SK-N-SH (cell line): ENCODE results near the gene CDH13. TPM values are rescaled to one million over a fixed set of nuclear protein-coding genes. Genes with fewer than 3 reads are reported as not detected.

Experiments
- CTCF ChIA-PET: fragments of 300-600, 350-600 bp; formaldehyde crosslinking; extraction: SDS; loops from one replicate; lab custom pipeline; 2021; lab: Yijun Ruan, JAX
- POLR2A ChIA-PET: fragments of 350-600 bp; sonication (Branson Sonifier 250); formaldehyde crosslinking; extraction: SDS; loops from one replicate; lab custom pipeline; 2020; ENCODE audit warnings: antibody characterized with exemption, inconsistent platforms; lab: Yijun Ruan, JAX
- DNase-seq: peaks from one replicate; pipeline ENCODE4 v3.0.0; 2012
- H2AFZ ChIP-seq: fragments of 200-600 bp; sonication (generic); 2 replicates; pipeline ENCODE4 v1.8.1; 2016; ENCODE audit warnings: antibody characterized with exemption, mild to moderate bottlenecking, low read depth
- H3F3A ChIP-seq: fragments of 200-600 bp; sonication (generic); replicated peaks from 2 replicates; pipeline ENCODE3; 2016; ENCODE audit warnings: antibody characterized with exemption, mild to moderate bottlenecking; ENCODE audit not compliant: insufficient read depth
- H3K27ac ChIP-seq, 2 experiments: fragments of 200-500 bp in 1 of 2; fragments of 200-600 bp in 1 of 2; sonication (Bioruptor generic) in 1 of 2; sonication (generic), shearing (Covaris generic) in 1 of 2; 2 replicates each; pipeline versions ENCODE4 v1.5.1 to v1.6.1; 2014 to 2016; ENCODE audit warnings: low read depth in 2 of 2, inconsistent platforms in 1 of 2, low read length in 1 of 2, mild to moderate bottlenecking in 1 of 2, mixed read lengths in 1 of 2
- H3K27me3 ChIP-seq: fragments of 200-600 bp; sonication (generic), shearing (Covaris generic); 2 replicates; pipeline ENCODE4 v1.6.1; 2016; ENCODE audit warnings: mixed run types; ENCODE audit not compliant: insufficient read depth
- H3K36me3 ChIP-seq, 2 experiments: fragments of 200-500 bp in 1 of 2; fragments of 200-600 bp in 1 of 2; sonication (Bioruptor generic) in 1 of 2; sonication (generic) in 1 of 2; replicated peaks in 1 of 2; 2 replicates each; pipeline versions ENCODE3 to v1.5.1; 2014 to 2016; ENCODE audit warnings: low read length in 1 of 2, mild to moderate bottlenecking in 1 of 2; ENCODE audit not compliant: insufficient read depth in 2 of 2, control insufficient read depth in 1 of 2
- H3K4me1 ChIP-seq, 2 experiments: fragments of 200-500 bp in 1 of 2; fragments of 200-600 bp in 1 of 2; sonication (Bioruptor generic) in 1 of 2; sonication (generic), shearing (Covaris generic) in 1 of 2; 2 replicates each; pipeline versions ENCODE4 v1.5.1 to v1.6.1; 2014 to 2016; ENCODE audit warnings: low read depth in 1 of 2, low read length in 1 of 2, mixed run types in 1 of 2; ENCODE audit not compliant: insufficient read depth in 2 of 2, control insufficient read depth in 1 of 2
- H3K4me2 ChIP-seq: fragments of 200-600 bp; sonication (generic), shearing (Covaris generic); 2 replicates; pipeline ENCODE4 v1.6.1; 2017; ENCODE audit warnings: mixed run types
- H3K4me3 ChIP-seq, 2 experiments: fragments of 200-500 bp in 1 of 2; fragments of 200-600 bp in 1 of 2; sonication (Bioruptor generic) in 1 of 2; sonication (generic), shearing (Covaris generic) in 1 of 2; 2 replicates each; pipeline versions ENCODE4 v1.5.1 to v1.8.1; 2014 to 2016; ENCODE audit warnings: low read depth in 2 of 2, inconsistent platforms in 1 of 2, low read length in 1 of 2, mild to moderate bottlenecking in 1 of 2, mixed read lengths in 1 of 2, moderate library complexity in 1 of 2
- H3K79me2 ChIP-seq: fragments of 200-600 bp; sonication (generic); 2 replicates; pipeline ENCODE4 v1.8.1; 2017; ENCODE audit warnings: mild to moderate bottlenecking; ENCODE audit not compliant: insufficient read depth
- H3K9ac ChIP-seq: fragments of 200-600 bp; sonication (generic); 2 replicates; pipeline ENCODE4 v1.6.1; 2017; ENCODE audit warnings: mixed run types
- H3K9me2 ChIP-seq: fragments of 200-600 bp; sonication (generic); 2 replicates; pipeline ENCODE4 v1.6.1; 2017; ENCODE audit warnings: mixed run types
- H3K9me3 ChIP-seq: fragments of 200-600 bp; sonication (generic); 2 replicates; pipeline ENCODE4 v1.6.1; 2017; ENCODE audit warnings: mixed run types, mild to moderate bottlenecking, moderate library complexity
- H4K20me1 ChIP-seq: fragments of 200-600 bp; sonication (generic); 2 replicates; pipeline ENCODE4 v1.6.1; 2017; ENCODE audit warnings: mild to moderate bottlenecking, mixed run types; ENCODE audit not compliant: insufficient read depth
- EP300 ChIP-seq, 2 experiments: IDR thresholded peaks; 2 replicates each; pipeline versions ENCODE4 v1.4.0 to v1.6.1; 2012; ENCODE audit warnings: borderline replicate concordance in 1 of 2, low read depth in 1 of 2, low read length in 1 of 2
- GABPA ChIP-seq: IDR thresholded peaks from 2 replicates; pipeline ENCODE4 v1.4.0; 2012; ENCODE audit warnings: low read depth, mild to moderate bottlenecking
- GATA2 ChIP-seq: sonication (generic); formaldehyde crosslinking; IDR thresholded peaks from 2 replicates; pipeline ENCODE4 v1.5.0; 2020; ENCODE audit warnings: mild to moderate bottlenecking, missing genetic modification reagents
- MAX ChIP-seq: IDR thresholded peaks from 2 replicates; pipeline ENCODE4 v1.4.0; 2012; ENCODE audit warnings: low read depth
- MEF2A ChIP-seq: IDR thresholded peaks from 2 replicates; pipeline ENCODE4 v1.4.0; 2012; ENCODE audit warnings: low read depth, borderline replicate concordance
- NFIC ChIP-seq: IDR thresholded peaks from 2 replicates; pipeline ENCODE4 v1.4.0; 2012; ENCODE audit warnings: borderline replicate concordance
- NRF1 ChIP-seq: IDR thresholded peaks from 2 replicates; pipeline ENCODE4 v1.6.1; 2012; ENCODE audit warnings: low read depth, mild to moderate bottlenecking, low read length
- PBX3 ChIP-seq: IDR thresholded peaks from 2 replicates; pipeline ENCODE4; 2012
- RAD21 ChIP-seq: IDR thresholded peaks from 2 replicates; pipeline ENCODE4 v1.6.1; 2012; ENCODE audit warnings: mild to moderate bottlenecking, low read length
- SMC3 ChIP-seq: IDR thresholded peaks from 2 replicates; pipeline ENCODE4 v1.6.1; 2012; ENCODE audit warnings: low read depth, low read length, improper control_type of control experiment
- TEAD4 ChIP-seq: IDR thresholded peaks from 2 replicates; pipeline ENCODE4 v1.4.0; 2012; ENCODE audit warnings: mild to moderate bottlenecking, borderline replicate concordance; ENCODE audit not compliant: insufficient read depth
- WGBS: methylation state at CpG from one replicate; pipeline ENCODE4 v1.1.6; 2017; ENCODE audit warnings: low lambda C conversion rate; 5-methylcytosine and 5-hydroxymethylcytosine counted together
- polyA plus RNA-seq, 3 experiments: library from polyadenylated mRNA; depleted of rRNA; stranded (reverse); fragments of >200 nt; gene quantifications; 2 replicates each; pipeline ENCODE4 v1.2.3, GENCODE V29; 2012
- TF ChIP-seq, protein P1 (sequence below): IDR thresholded peaks from 2 replicates; pipeline ENCODE4 v1.4.0; 2012; ENCODE audit warnings: low read depth, borderline replicate concordance
- TF ChIP-seq, protein P2 (sequence below): IDR thresholded peaks from 2 replicates; pipeline ENCODE4 v1.4.0; 2012; ENCODE audit warnings: low read depth, borderline replicate concordance

Gene CDH13
- polyA plus RNA-seq, 1 of the 3 experiments (the other 2 are of a cell fraction): 93.0 TPM

- TF ChIP-seq MAX (no peak), EP300 (IDR thresholded peaks at IDR 0.05; ENCODE audit: borderline replicate concordance in 1 of 2, low read depth in 1 of 2, low read length in 1 of 2) (no peak), SMC3 (no peak), NRF1 (no peak), TEAD4 (no peak), MEF2A (no peak)
These were observed 1054.2 kb downstream of the CDH13 start (continued) for GRCh38 chr16:83680980-83681379.

GRCh38 chr16:83681381-83681956, 1054.7 kb downstream of the CDH13 start:
- ChIA-PET POLR2A (no interaction called here), CTCF (no interaction called here)
- Histone ChIP-seq H3K79me2 (no peaks in the 10 kb centered on the region), H3K36me3 (no peaks in the 10 kb centered on the region), H3K27me3 (no peaks in the 10 kb centered on the region), H3K4me3 (no peak overlapping the region), H3K9ac (no peak overlapping the region), H3K4me2 (no peak overlapping the region), H3K27ac (no peak overlapping the region), H3F3A (no peaks in the 10 kb centered on the region), H3K4me1 (no peaks in the 10 kb centered on the region), H2AFZ (no peak overlapping the region), H3K9me3 (no peaks in the 10 kb centered on the region), H3K9me2 (no peaks in the 10 kb centered on the region), H4K20me1 (no peaks in the 10 kb centered on the region)
- WGBS: 44% methylated on average over 9 of the region's 9 CpGs
- TF ChIP-seq GATA2 (CRISPR knock-in tag): no peak
- TF ChIP-seq EP300 (IDR thresholded peaks at IDR 0.05; ENCODE audit: borderline replicate concordance in 1 of 2, low read depth in 1 of 2, low read length in 1 of 2): no peak
- TF ChIP-seq NFIC: no peak
- TF ChIP-seq, protein P1, sequence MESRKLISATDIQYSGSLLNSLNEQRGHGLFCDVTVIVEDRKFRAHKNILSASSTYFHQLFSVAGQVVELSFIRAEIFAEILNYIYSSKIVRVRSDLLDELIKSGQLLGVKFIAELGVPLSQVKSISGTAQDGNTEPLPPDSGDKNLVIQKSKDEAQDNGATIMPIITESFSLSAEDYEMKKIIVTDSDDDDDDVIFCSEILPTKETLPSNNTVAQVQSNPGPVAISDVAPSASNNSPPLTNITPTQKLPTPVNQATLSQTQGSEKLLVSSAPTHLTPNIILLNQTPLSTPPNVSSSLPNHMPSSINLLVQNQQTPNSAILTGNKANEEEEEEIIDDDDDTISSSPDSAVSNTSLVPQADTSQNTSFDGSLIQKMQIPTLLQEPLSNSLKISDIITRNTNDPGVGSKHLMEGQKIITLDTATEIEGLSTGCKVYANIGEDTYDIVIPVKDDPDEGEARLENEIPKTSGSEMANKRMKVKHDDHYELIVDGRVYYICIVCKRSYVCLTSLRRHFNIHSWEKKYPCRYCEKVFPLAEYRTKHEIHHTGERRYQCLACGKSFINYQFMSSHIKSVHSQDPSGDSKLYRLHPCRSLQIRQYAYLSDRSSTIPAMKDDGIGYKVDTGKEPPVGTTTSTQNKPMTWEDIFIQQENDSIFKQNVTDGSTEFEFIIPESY: no peak
- TF ChIP-seq GABPA: no peak
- TF ChIP-seq MEF2A: no peak
- TF ChIP-seq RAD21: no peak
- TF ChIP-seq, protein P2, sequence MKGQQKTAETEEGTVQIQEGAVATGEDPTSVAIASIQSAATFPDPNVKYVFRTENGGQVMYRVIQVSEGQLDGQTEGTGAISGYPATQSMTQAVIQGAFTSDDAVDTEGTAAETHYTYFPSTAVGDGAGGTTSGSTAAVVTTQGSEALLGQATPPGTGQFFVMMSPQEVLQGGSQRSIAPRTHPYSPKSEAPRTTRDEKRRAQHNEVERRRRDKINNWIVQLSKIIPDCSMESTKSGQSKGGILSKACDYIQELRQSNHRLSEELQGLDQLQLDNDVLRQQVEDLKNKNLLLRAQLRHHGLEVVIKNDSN: no peak
- no peak for TF ChIP-seq PBX3
- DNase-seq: no peak
